Glutamatergic neuron (in vitro differentiated cells): ENCODE data around the gene AFAP1L2. TPM values are rescaled to one million over a fixed set of nuclear protein-coding genes. Genes with fewer than 3 reads are reported as not detected.

Source experiments
- DNase-seq: peaks from one replicate; pipeline ENCODE4 v3.0.0; 2022
- H3K27ac Mint-ChIP-seq: one replicate; pipeline ENCODE4 v1.8.0; 2020; ENCODE audit warnings: mild to moderate bottlenecking, mixed read lengths, inconsistent platforms; ENCODE audit not compliant: unreplicated experiment
- H3K27me3 Mint-ChIP-seq: one replicate; pipeline ENCODE4 v1.8.0; 2020; ENCODE audit warnings: mild to moderate bottlenecking, moderate library complexity, mixed read lengths, inconsistent platforms; ENCODE audit not compliant: unreplicated experiment
- H3K36me3 Mint-ChIP-seq: one replicate; pipeline ENCODE4 v1.8.0; 2020; ENCODE audit warnings: mild to moderate bottlenecking, mixed read lengths, inconsistent platforms; ENCODE audit not compliant: unreplicated experiment
- H3K4me1 Mint-ChIP-seq: one replicate; pipeline ENCODE4 v1.8.0; 2020; ENCODE audit warnings: mild to moderate bottlenecking, low read depth, mixed read lengths, inconsistent platforms; ENCODE audit not compliant: unreplicated experiment
- H3K4me3 Mint-ChIP-seq: one replicate; pipeline ENCODE4 v1.8.0; 2020; ENCODE audit warnings: mild to moderate bottlenecking, mixed read lengths, inconsistent platforms; ENCODE audit not compliant: unreplicated experiment
- H3K9me3 Mint-ChIP-seq: one replicate; pipeline ENCODE4 v1.8.0; 2020; ENCODE audit warnings: mild to moderate bottlenecking, moderate library complexity, mixed read lengths, inconsistent platforms; ENCODE audit not compliant: unreplicated experiment
- CTCF ChIP-seq: fragments of 200-600 bp; sonication (generic); IDR thresholded peaks from one replicate; pipeline ENCODE4 v1.5.0; 2021; ENCODE audit not compliant: partially characterized antibody, unreplicated experiment
- total RNA-seq: library from RNA; stranded (reverse); fragmentation: NEBNext Ultra II Directional; extraction: Animal tissue kit (Norgen Biotek cat#: 25700); gene quantifications from one replicate; pipeline ENCODE4 v1.2.1, GENCODE V29; 2021; ENCODE audit not compliant: unreplicated experiment

Gene AFAP1L2
- total RNA-seq, 1 donor from 2014 or later = 1.9 TPM

- Mint-ChIP-seq H3K9me3 (peaks cover 2% of the 10 kb centered on the region), H3K36me3 (no peaks in the 10 kb centered on the region), H3K27me3 (peaks cover 9% of the 10 kb centered on the region), H3K27ac (no peak overlapping the region), H3K4me3 (no peak overlapping the region), H3K4me1 (peaks cover 4% of the 10 kb centered on the region)
- TF ChIP-seq CTCF = no peak
- no peak for DNase-seq
Observed at GRCh38 chr10:114306116-114306973, 98.0 kb downstream of the AFAP1L2 start.

GRCh38 chr10:114305521-114305925 is 98.8 kb downstream of the AFAP1L2 start:
- TF ChIP-seq CTCF = no peak

DNA sequence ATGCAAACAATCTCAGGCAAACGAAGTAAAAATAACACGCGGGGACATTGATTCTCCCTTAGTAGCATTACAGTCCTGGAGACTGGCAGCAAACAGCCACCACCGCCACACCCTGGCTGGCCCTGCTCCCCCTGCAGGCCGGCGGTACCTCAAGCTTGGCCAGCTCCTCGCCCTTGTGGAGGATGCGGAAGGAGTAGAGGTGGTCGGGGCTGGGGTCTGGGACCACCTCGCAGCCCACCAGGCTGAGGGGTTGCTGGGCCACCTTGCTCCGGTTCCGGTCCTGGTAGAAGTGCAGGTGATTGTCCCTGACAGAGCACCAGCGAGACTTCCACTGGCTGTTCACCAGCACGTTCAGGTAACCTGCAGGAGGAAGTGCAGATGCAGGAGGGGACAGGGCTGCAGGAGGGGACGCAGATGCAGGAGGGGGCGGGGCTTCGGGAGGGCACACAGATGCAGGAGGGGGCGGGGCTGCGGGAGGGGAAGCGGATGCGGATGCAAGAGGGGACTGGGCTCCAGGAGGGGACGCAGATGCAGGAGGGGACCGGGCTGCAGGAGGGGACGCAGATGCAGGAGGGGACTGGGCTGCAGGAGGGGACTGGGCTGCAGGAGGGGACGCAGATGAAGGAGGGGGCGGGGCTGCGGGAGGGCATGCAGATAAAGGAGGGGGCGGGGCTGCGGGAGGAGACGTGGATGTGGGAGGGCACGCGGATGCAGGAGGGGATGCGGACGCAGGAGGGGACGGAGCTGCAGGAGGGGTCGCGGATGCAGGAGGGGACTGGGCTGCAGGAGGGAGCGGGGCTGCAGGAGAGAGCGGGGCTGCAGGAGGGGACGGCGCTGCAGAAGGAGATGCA is 99.5 kb downstream of the AFAP1L2 start:
- Mint-ChIP-seq H3K4me1 (peaks cover 4% of the 10 kb centered on the region), H3K36me3 (no peaks in the 10 kb centered on the region), H3K27ac (peak overlapping the region; percentile 73), H3K4me3 (peak overlapping the region; percentile 92), H3K9me3 (peaks cover 2% of the 10 kb centered on the region), H3K27me3 (peaks cover 9% of the 10 kb centered on the region)
- TF ChIP-seq CTCF = no peak
- peak; percentile 83 for DNase-seq

More at GRCh38 chr10:114305521-114305925, 98.8 kb downstream of the AFAP1L2 start:
- Mint-ChIP-seq H3K27ac (no peak overlapping the region), H3K4me3 (peak overlapping the region; percentile 92), H3K27me3 (peaks cover 9% of the 10 kb centered on the region), H3K4me1 (peaks cover 4% of the 10 kb centered on the region), H3K9me3 (peaks cover 2% of the 10 kb centered on the region), H3K36me3 (no peaks in the 10 kb centered on the region)
- no peak for DNase-seq

GRCh38 chr10:114304017-114304570 is 100.2 kb downstream of the AFAP1L2 start:
- peaks cover 2% of the 10 kb centered on the region for H3K9me3 Mint-ChIP-seq
- peak overlapping the region; percentile 73 for H3K27ac Mint-ChIP-seq
- H3K4me1 Mint-ChIP-seq = peaks cover 4% of the 10 kb centered on the region
- peak; percentile 72 for TF ChIP-seq CTCF
- H3K27me3 Mint-ChIP-seq = peaks cover 9% of the 10 kb centered on the region
- no peaks in the 10 kb centered on the region for H3K36me3 Mint-ChIP-seq
- DNase-seq = peak; percentile 87
- peak overlapping the region; percentile 92 for H3K4me3 Mint-ChIP-seq
